Fibroblast of villous mesenchyme (primary cell): Measurements from ENCODE around the gene SERPINA10. TPM values are rescaled to one million over a fixed set of nuclear protein-coding genes. Genes with fewer than 3 reads are reported as not detected.

Experiments
- DNase-seq: peaks from one replicate; pipeline ENCODE4 v3.0.0-alpha.2; 2010; ENCODE audit warnings: low read depth
- H3K4me3 ChIP-seq: 2 replicates; pipeline ENCODE4 v1.5.1; 2011; ENCODE audit warnings: low read depth, mild to moderate bottlenecking, low read length
- CTCF ChIP-seq: IDR thresholded peaks from 2 replicates; pipeline ENCODE4 v1.5.1; 2012; ENCODE audit warnings: low read depth, mild to moderate bottlenecking, low read length; ENCODE audit not compliant: insufficient read depth
- total RNA-seq: library from RNA; depleted of rRNA; stranded (reverse); fragments of >200 nt; gene quantifications from 2 replicates; pipeline ENCODE4 v1.2.3, GENCODE V29; 2012

The SERPINA10 gene
- total RNA-seq, 1 donor = not detected

- no peak for DNase-seq
- no peak for TF ChIP-seq CTCF
- no peak overlapping the region for H3K4me3 ChIP-seq
Measured at GRCh38 chr14:94314890-94315289, 21.8 kb upstream of the SERPINA10 start.

- DNase-seq = no peak
- no peak overlapping the region for H3K4me3 ChIP-seq
- no peak for TF ChIP-seq CTCF
Measured at GRCh38 chr14:94313991-94314655, 21.1 kb upstream of the SERPINA10 start.

- no peak for DNase-seq
- H3K4me3 ChIP-seq = no peak overlapping the region
- TF ChIP-seq CTCF = no peak
Measured at GRCh38 chr14:94312481-94313246, 19.6 kb upstream of the SERPINA10 start.

GRCh38 chr14:94310248-94310647 is 17.2 kb upstream of the SERPINA10 start:
- no peak for TF ChIP-seq CTCF
- DNase-seq = no peak

GRCh38 chr14:94309721-94310120 is 16.7 kb upstream of the SERPINA10 start:
- TF ChIP-seq CTCF = no peak
- no peak for DNase-seq

More at GRCh38 chr14:94310248-94310647, 17.2 kb upstream of the SERPINA10 start:
- H3K4me3 ChIP-seq = no peak overlapping the region

GRCh38 chr14:94307410-94307992 is 14.4 kb upstream of the SERPINA10 start:
- H3K4me3 ChIP-seq = no peak overlapping the region
- DNase-seq = no peak
- TF ChIP-seq CTCF = no peak

More at GRCh38 chr14:94309721-94310120, 16.7 kb upstream of the SERPINA10 start:
- no peak overlapping the region for H3K4me3 ChIP-seq
